Heart right ventricle (tissue), 16 donors: ENCODE data around the gene THSD7A. TPM values are rescaled to one million over a fixed set of nuclear protein-coding genes. Genes with fewer than 3 reads are reported as not detected.

Experiments
- ATAC-seq, 8 donors: fragments of 200-7000 bp; cut with Tn5 transposase; one replicate each; pipeline ENCODE4 v1.9.1; 2020; ENCODE audit warnings: mild to moderate bottlenecking in 8 of 8, moderate library complexity in 8 of 8, moderate number of reproducible peaks in 1 of 8
- DNase-seq, 2 donors: peaks; one replicate each; pipeline ENCODE4 v3.0.0-alpha.2; 2020
- H3K27ac ChIP-seq, 10 donors: fragments of 200-600 bp; sonication (generic) in 2 of 10; one replicate each; pipeline versions ENCODE4 v1.5.0 to v1.8.0; 2020 to 2022; ENCODE audit warnings: mild to moderate bottlenecking in 3 of 10
- H3K27me3 ChIP-seq, 7 donors: fragments of 200-600 bp; one replicate each; pipeline ENCODE4 v1.8.0; 2021 to 2022; ENCODE audit warnings: mild to moderate bottlenecking in 2 of 7
- H3K36me3 ChIP-seq, 9 donors: fragments of 200-600 bp; sonication (generic) in 1 of 9; one replicate each; pipeline versions ENCODE4 v1.5.0 to v1.8.0; 2020 to 2022; ENCODE audit warnings: mild to moderate bottlenecking in 2 of 9
- H3K4me1 ChIP-seq, 9 donors: fragments of 200-600 bp; sonication (generic) in 1 of 9; one replicate each; pipeline versions ENCODE4 v1.5.0 to v1.8.0; 2020 to 2022; ENCODE audit warnings: mild to moderate bottlenecking in 4 of 9
- H3K4me3 ChIP-seq, 10 donors: fragments of 200-600 bp; sonication (generic) in 2 of 10; one replicate each; pipeline versions ENCODE4 v1.5.0 to v1.8.0; 2020 to 2022; ENCODE audit warnings: mild to moderate bottlenecking in 7 of 10, moderate library complexity in 2 of 10
- H3K9me3 ChIP-seq, 11 donors: fragments of 200-600 bp in 10 of 11; sonication (generic) in 2 of 11; one replicate each; pipeline versions ENCODE4 v1.5.0 to v1.8.0; 2013 to 2022; ENCODE audit warnings: mild to moderate bottlenecking in 2 of 11, control low read depth in 1 of 11, moderate library complexity in 1 of 11
- WGBS, 2 donors: extraction: QIAGEN DNeasy Blood & Tissue Kit; methylation state at CpG; one replicate each; pipeline ENCODE4 v1.1.7; 2013; ENCODE audit warnings: inconsistent platforms in 1 of 2; 5-methylcytosine and 5-hydroxymethylcytosine counted together
- intact Hi-C, 10 donors: fragments of 100-400 bp; cut with DNase I; formaldehyde crosslinking; loops; one replicate each; pipeline versions ENCODE4 v1.11.1 to v1.14.2; 2022
- polyA plus RNA-seq, 2 donors: library from polyadenylated mRNA; stranded (reverse); fragments of 200-250 nt; gene quantifications; one replicate each; pipeline ENCODE4 v1.2.3, GENCODE V29; 2013
- total RNA-seq, 10 donors: library from RNA; stranded (reverse); fragmentation: NEBNext Ultra II Directional in 3 of 10; extraction: Animal tissue kit (Norgen Biotek cat#: 25700) in 3 of 10; gene quantifications; one replicate each; pipeline versions ENCODE4 v1.2.1 to v1.2.4, GENCODE V29; 2021 to 2023
- TF ChIP-seq, protein P1 (sequence below), 9 donors: fragments of 200-600 bp; sonication (generic) in 2 of 9; IDR thresholded peaks; one replicate each; pipeline versions ENCODE4 v1.5.0 to v1.8.0; 2021 to 2022; ENCODE audit warnings: antibody characterized with exemption in 9 of 9, mild to moderate bottlenecking in 5 of 9, moderate library complexity in 1 of 9
- donor health status: Arrhythmogenic right ventricular cardiomyopathy.
- donor health status: ischemic (EF 13 %, LVEDD 7.1; RV severe dilation, severe dysfunction).
- donor health status: healthy with polysubstance abuse.
- donor health status: DM: no; HTN: yes; CAD: no.
- donor health status: DM: no; HTN: no; CAD: no.
- donor health status: ischemic (EF 25% LVEDD 6.9; RV normal size, moderate dysfunction).
- donor health status: ischemic (EF 25% LVEDD 5.7; RV mildly dilated, moderate dysfunction).
- donor health status: healthy.
- donor health status: DM: yes; HTN: yes; CAD: no.
- donor health status: Ischemic cardiomyopathy.
- donor health status: ischemic (EF 35%, LVEDD 5.7; RV mildly dilated, moderate dysfunction).
- donor health status: nonischemic (EF 11% LVEDD 7.7; RV severe dilation, severe dysfunction).
- donor health status: DM: yes; HTN: yes; CAD: no.
- donor health status: PGD.
- donor health status: ischemic (EF 29% LVEDD 5.4; RV normal size, mild dysfunction).
- donor health status: nonischemic (EF 23%, LVEDD 6.1; RV moderate dilation, normal function).

THSD7A gene
- total and polyA plus RNA-seq, 12 donors = 0.22 to 3.4 (median 1.2) TPM

DNA sequence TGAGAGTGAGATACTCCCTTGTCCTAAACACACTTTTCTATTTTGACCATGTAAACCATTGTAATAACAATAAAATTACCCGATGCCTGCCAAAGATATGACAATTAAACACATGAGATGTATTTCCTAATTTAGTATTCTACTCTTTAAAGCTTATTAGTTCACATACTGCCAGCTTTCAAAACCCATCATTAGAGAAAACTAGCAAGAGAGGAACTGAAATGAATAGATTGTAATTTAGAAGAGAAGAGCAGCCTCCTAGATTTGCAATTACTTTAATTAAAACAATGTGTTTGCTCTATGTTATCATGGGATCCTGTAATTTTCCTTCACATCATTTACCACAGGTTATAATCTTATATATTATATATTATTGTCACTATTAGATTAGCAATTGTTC lies 428.2 kb downstream of the THSD7A start:
- Histone ChIP-seq H3K36me3 (peaks cover 0 to 24% (median 0%) of the 10 kb centered on the region in 9 donors), H3K4me1 (no peaks in the 10 kb centered on the region), H3K9me3 (peaks cover 0 to 12% (median 0%) of the 10 kb centered on the region in 11 donors), H3K4me3 (no peak overlapping the region), H3K27ac (no peak overlapping the region), H3K27me3 (no peaks in the 10 kb centered on the region)
- WGBS, 2 donors = 85 to 91% methylated on average over 1 of the region's 1 CpG
- DNase-seq (no peak), ATAC-seq (no peak)
- TF ChIP-seq, protein P1, sequence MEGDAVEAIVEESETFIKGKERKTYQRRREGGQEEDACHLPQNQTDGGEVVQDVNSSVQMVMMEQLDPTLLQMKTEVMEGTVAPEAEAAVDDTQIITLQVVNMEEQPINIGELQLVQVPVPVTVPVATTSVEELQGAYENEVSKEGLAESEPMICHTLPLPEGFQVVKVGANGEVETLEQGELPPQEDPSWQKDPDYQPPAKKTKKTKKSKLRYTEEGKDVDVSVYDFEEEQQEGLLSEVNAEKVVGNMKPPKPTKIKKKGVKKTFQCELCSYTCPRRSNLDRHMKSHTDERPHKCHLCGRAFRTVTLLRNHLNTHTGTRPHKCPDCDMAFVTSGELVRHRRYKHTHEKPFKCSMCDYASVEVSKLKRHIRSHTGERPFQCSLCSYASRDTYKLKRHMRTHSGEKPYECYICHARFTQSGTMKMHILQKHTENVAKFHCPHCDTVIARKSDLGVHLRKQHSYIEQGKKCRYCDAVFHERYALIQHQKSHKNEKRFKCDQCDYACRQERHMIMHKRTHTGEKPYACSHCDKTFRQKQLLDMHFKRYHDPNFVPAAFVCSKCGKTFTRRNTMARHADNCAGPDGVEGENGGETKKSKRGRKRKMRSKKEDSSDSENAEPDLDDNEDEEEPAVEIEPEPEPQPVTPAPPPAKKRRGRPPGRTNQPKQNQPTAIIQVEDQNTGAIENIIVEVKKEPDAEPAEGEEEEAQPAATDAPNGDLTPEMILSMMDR (IDR thresholded peaks at IDR 0.05) = no peak
- intact Hi-C loops = no loop called here

DNA sequence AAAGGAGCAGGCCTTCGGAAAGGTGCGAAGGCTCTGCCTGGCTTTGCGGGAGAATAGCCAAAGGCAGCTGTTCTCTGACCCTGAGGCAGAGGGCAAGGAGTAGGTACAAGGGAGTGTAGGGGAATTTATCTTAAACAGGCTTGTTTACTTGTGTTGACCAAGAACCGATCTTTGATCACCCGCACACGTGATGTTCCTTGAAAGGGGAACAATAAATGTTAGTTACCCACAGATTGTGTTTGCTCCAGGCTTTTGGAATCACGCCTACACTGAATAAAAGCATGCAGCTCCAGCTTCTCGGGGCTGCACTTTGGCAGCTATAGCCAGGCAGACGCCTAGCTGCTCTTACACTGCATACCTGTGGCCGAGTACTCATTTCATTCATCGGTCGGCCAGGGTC lies 437.6 kb downstream of the THSD7A start:
- intact Hi-C loops = no loop called here
- ATAC-seq (no peak), DNase-seq (no peak)
- Histone ChIP-seq H3K9me3 (peaks cover 0 to 36% (median 3%) of the 10 kb centered on the region in 11 donors), H3K4me1 (no peaks in the 10 kb centered on the region), H3K27ac (no peak overlapping the region), H3K4me3 (no peak overlapping the region), H3K36me3 (peaks cover 0 to 23% (median 0%) of the 10 kb centered on the region in 9 donors), H3K27me3 (no peaks in the 10 kb centered on the region)
- 93 to 94% methylated on average over 12 of the region's 12 CpGs for WGBS, 2 donors
- TF ChIP-seq, protein P1 (IDR thresholded peaks at IDR 0.05) = no peak

DNA sequence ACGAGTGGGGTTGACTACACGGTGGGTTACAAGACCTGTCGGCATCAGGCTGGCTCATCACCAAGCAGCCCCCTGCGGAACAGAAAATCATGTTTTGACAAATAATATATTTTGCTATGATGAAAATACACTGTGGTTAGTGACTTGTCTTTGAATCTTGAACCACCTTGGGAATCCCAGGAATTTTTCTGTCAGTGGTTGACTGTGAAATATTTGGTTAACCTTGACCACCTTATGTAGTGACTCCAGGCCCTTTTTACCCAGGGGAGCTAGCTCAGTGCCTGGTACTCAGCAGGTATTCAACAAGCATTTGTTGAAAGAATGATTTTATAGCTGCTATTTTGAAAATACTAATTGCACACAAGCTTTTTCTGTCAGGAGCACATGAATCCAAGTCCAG lies 452.4 kb downstream of the THSD7A start:
- WGBS, 2 donors = 92 to 96% methylated on average over 4 of the region's 4 CpGs
- Histone ChIP-seq H3K9me3 (no peaks in the 10 kb centered on the region), H3K4me1 (no peaks in the 10 kb centered on the region), H3K36me3 (peaks cover 0 to 8% (median 0%) of the 10 kb centered on the region in 9 donors), H3K27me3 (no peaks in the 10 kb centered on the region), H3K4me3 (no peak overlapping the region), H3K27ac (no peak overlapping the region)
- intact Hi-C loops = no loop called here
- TF ChIP-seq, protein P1 (IDR thresholded peaks at IDR 0.05) = no peak
- no peak for DNase-seq
- ATAC-seq = no peak

DNA sequence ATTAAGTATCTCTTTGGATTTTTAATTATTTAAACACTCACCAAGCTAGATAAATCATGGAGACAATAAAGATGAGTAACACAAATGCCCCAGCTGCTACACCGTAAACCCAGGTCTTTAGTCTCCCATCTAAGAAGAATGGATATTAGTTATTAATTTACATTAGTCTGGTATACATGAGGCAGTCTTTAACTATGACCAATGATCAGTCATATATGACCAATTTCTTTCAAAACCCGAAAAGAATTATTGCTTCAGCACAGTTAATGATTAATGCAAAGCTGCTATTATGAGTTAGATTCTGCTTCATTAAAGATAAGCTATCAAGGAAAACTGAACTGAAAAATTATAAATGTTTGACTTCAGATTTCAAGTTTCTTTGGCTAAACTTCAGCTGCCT lies 455.5 kb downstream of the THSD7A start:
- intact Hi-C loops = no loop called here
- peaks cover 0 to 8% (median 0%) of the 10 kb centered on the region in 9 donors for H3K36me3 ChIP-seq
- H3K27me3 ChIP-seq = no peaks in the 10 kb centered on the region
- DNase-seq = no peak
- 96% methylated on average over 2 of the region's 2 CpGs for WGBS, 2 donors
- ATAC-seq = no peak
- no peaks in the 10 kb centered on the region for H3K9me3 ChIP-seq
- no peak overlapping the region for H3K4me3 ChIP-seq
- TF ChIP-seq, protein P1 (IDR thresholded peaks at IDR 0.05) = no peak
- H3K4me1 ChIP-seq = no peaks in the 10 kb centered on the region
- no peak overlapping the region for H3K27ac ChIP-seq
